ENCODE results near the gene FLNC. TPM values are rescaled to one million over a fixed set of nuclear protein-coding genes. Genes with fewer than 3 reads are reported as not detected.

Gene FLNC
- polyA plus RNA-seq, 3 donors: 0.01 TPM; not detected in 2

DNA sequence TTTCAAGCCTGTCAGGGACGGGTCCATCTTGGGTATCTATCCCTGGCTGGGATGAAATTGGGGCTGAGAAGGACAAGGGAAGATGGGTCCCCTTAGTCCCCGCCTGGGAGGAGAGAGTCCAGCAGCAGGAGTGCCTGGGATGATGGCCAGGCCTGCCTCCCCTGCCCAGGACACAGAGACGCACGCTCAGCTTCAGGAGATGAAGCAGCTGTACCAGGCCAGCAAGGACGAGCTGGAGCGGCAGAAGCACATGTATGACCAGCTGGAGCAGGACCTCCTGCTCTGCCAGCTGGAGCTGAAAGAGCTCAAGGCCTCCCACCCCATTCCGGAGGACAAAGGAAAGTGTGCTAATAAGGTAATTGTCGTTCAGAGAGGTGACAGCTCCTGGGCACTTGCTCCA lies 23.0 kb upstream of the FLNC start:
- no peak overlapping the region for H2AFZ ChIP-seq (ENCODE audit: insufficient read depth, low read depth, low read length, poor library complexity, severe bottlenecking)
- no peak overlapping the region for H3K4me2 ChIP-seq (replicated peaks; ENCODE audit: extremely low read depth, low read length, poor library complexity, severe bottlenecking)
- no peaks in the 10 kb centered on the region for H3K9me3 ChIP-seq (replicated peaks in 1 of 2; ENCODE audit: control insufficient read depth in 1 of 2, insufficient read depth in 1 of 2, low read length in 2 of 2)
- TF ChIP-seq, protein P1, sequence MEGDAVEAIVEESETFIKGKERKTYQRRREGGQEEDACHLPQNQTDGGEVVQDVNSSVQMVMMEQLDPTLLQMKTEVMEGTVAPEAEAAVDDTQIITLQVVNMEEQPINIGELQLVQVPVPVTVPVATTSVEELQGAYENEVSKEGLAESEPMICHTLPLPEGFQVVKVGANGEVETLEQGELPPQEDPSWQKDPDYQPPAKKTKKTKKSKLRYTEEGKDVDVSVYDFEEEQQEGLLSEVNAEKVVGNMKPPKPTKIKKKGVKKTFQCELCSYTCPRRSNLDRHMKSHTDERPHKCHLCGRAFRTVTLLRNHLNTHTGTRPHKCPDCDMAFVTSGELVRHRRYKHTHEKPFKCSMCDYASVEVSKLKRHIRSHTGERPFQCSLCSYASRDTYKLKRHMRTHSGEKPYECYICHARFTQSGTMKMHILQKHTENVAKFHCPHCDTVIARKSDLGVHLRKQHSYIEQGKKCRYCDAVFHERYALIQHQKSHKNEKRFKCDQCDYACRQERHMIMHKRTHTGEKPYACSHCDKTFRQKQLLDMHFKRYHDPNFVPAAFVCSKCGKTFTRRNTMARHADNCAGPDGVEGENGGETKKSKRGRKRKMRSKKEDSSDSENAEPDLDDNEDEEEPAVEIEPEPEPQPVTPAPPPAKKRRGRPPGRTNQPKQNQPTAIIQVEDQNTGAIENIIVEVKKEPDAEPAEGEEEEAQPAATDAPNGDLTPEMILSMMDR (IDR thresholded peaks at IDR 0.05): no peak
- no peak overlapping the region for H3K9ac ChIP-seq (ENCODE audit: insufficient read depth, low read length, poor library complexity, severe bottlenecking)
- WGBS (ENCODE audit: insufficient coverage): 97% methylated on average over 7 of the region's 8 CpGs
- no peaks in the 10 kb centered on the region for H3K36me3 ChIP-seq (replicated peaks in 1 of 2; ENCODE audit: control insufficient read depth in 1 of 2, insufficient read depth in 2 of 2, low read length in 2 of 2)
- no peak overlapping the region for H3K4me3 ChIP-seq (replicated peaks in 1 of 3; ENCODE audit: low read depth in 2 of 3, low read length in 3 of 3)
- H3K4me1 ChIP-seq (ENCODE audit: control insufficient read depth in 1 of 2, insufficient read depth in 2 of 2, low read length in 2 of 2): peaks cover 3 to 4% of the 10 kb centered on the region in 2 donors
- Mint-ChIP-seq H3K4me3 (no peak overlapping the region), H3K36me3 (no peaks in the 10 kb centered on the region), H3K4me1 (no peaks in the 10 kb centered on the region), H3K9me3 (no peaks in the 10 kb centered on the region), H3K27ac (no peak overlapping the region), H3K27me3 (ENCODE audit: low read depth in 3 of 3) (peaks cover 1 to 2% (median 2%) of the 10 kb centered on the region in 3 donors)
- no peaks in the 10 kb centered on the region for H3K27me3 ChIP-seq (ENCODE audit: control insufficient read depth in 2 of 2, insufficient read depth in 2 of 2, low read length in 2 of 2)
- H3K79me2 ChIP-seq (ENCODE audit: insufficient read depth, low read length): no peaks in the 10 kb centered on the region
- no peaks in the 10 kb centered on the region for H4K20me1 ChIP-seq (ENCODE audit: insufficient read depth, low read length)
- DNase-seq: no peak
- intact Hi-C loops (cut with micrococcal nuclease): no loop called here
- no peak overlapping the region for H3K27ac ChIP-seq (ENCODE audit: low read depth in 1 of 2, low read length in 2 of 2)

DNA sequence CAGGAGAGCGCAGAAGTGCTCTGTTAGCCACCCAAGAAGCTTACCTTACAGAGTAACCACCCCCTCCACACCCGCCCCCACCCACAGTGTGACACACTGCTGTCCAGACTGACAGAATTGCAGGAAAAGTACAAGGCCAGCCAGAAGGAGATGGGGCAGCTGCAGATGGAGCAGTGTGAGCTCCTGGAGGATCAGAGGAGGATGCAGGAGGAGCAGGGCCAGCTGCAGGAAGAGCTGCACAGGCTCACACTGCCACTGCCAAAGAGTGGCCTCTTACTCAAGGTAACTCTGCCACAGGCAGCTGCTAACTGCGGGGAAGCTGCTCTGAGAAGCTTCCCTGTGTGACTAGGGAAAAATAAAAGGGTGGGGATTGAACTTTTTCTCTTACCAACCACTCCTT lies 20.8 kb upstream of the FLNC start:
- H3K4me1 ChIP-seq (ENCODE audit: control insufficient read depth in 1 of 2, insufficient read depth in 2 of 2, low read length in 2 of 2): peaks cover 14 to 17% of the 10 kb centered on the region in 2 donors
- Mint-ChIP-seq H3K9me3 (no peaks in the 10 kb centered on the region), H3K4me1 (peaks cover 2% of the 10 kb centered on the region), H3K4me3 (no peak overlapping the region), H3K27me3 (ENCODE audit: low read depth in 3 of 3) (peaks cover 1 to 2% (median 2%) of the 10 kb centered on the region in 3 donors), H3K36me3 (no peaks in the 10 kb centered on the region), H3K27ac (no peak overlapping the region)
- no peaks in the 10 kb centered on the region for H3K36me3 ChIP-seq (replicated peaks in 1 of 2; ENCODE audit: control insufficient read depth in 1 of 2, insufficient read depth in 2 of 2, low read length in 2 of 2)
- no peaks in the 10 kb centered on the region for H3K79me2 ChIP-seq (ENCODE audit: insufficient read depth, low read length)
- no peaks in the 10 kb centered on the region for H3K27me3 ChIP-seq (ENCODE audit: control insufficient read depth in 2 of 2, insufficient read depth in 2 of 2, low read length in 2 of 2)
- H3K9ac ChIP-seq (ENCODE audit: insufficient read depth, low read length, poor library complexity, severe bottlenecking): no peak overlapping the region
- H3K4me3 ChIP-seq (replicated peaks in 1 of 3; ENCODE audit: low read depth in 2 of 3, low read length in 3 of 3): no peak overlapping the region
- no peaks in the 10 kb centered on the region for H4K20me1 ChIP-seq (ENCODE audit: insufficient read depth, low read length)
- DNase-seq: no peak
- TF ChIP-seq, protein P1 (IDR thresholded peaks at IDR 0.05): no peak
- H3K27ac ChIP-seq (ENCODE audit: low read depth in 1 of 2, low read length in 2 of 2): no peak overlapping the region
- WGBS (ENCODE audit: insufficient coverage): 100% methylated on average over 1 of the region's 3 CpGs
- H3K4me2 ChIP-seq (replicated peaks; ENCODE audit: extremely low read depth, low read length, poor library complexity, severe bottlenecking): no peak overlapping the region
- H2AFZ ChIP-seq (ENCODE audit: insufficient read depth, low read depth, low read length, poor library complexity, severe bottlenecking): no peak overlapping the region
- intact Hi-C loops (cut with micrococcal nuclease): no loop called here
- no peaks in the 10 kb centered on the region for H3K9me3 ChIP-seq (replicated peaks in 1 of 2; ENCODE audit: control insufficient read depth in 1 of 2, insufficient read depth in 1 of 2, low read length in 2 of 2)
